ENCODE measurements around the gene MSS51.

The MSS51 gene

DNA sequence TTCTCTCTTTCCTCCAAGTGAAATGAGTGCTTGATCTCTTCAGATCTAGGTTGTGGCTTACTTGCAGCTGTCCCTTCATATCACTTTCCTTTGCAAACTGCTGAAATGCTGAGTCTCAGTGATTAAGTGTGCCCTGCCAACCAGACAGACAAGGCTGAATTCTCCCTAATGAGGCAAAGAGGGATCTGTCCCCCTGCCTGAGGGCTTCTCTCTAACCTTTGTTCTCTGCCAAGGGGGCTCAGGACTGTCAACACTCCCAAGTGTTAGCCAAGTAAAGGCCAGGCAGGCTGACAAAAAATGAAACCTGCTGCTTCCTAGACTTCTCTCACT is at the start of gene MSS51:
Gene MSS51, minus strand, starts transcription at position 24 of the 330 bp plus-strand sequence. CDS start 5,277 bp downstream, outside the sequence.
- no peak for DNase-seq

DNA sequence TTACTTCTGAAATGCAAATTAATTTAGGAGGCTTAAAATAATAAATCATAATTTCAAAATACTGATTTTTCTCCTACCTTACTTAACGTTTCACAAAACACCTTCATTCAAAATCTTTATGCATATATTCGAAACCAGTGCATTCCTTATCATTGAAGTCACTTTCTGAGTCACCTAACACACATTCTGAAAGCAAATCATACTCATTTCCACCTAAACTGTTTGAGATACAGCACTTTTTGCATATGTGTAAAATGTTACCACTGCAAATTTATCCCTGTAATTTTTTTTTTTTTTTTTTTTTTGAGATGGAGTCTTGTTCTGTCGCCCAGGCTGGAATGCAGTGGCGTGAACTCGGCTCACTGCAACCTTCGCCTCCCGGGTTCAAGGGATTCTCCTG is 46.8 kb upstream of the MSS51 start:
- no peak for DNase-seq

DNA sequence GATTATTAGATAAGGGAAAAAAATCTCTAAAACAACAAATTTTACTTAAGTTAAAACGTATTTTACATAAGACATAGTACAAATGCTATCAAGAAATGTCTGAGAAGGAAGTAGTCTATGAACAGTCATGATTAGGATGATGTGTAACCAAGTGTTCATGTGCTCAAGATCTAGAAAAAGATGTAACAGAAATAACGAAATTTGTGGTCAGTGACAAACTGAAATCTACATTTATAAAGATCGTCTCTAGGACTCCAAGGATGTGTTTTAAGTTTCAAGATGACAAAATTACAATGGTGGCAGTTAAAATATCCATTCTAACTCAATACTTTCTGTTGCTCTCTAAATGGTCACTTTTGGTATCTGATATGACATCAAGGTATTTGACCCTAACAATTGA is 45.3 kb upstream of the MSS51 start:
- DNase-seq, result no peak

DNA sequence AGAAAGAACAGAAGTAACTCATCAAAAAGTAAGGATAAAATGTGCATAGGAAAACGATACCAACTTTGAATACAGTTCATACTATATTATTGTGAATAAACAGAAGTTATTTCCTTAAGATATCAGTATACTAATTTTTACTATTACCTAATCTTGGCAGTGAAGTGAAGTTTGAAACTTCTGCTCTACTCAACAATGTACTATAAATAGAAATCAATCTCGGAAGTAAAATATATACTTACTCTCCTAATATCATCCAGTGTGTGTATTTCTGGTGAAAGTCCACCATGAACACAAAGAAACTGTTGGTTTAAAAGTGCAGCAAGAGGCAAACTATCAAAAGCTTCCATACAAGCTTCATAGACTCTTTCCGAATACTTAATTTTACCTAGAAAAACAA is 37.9 kb upstream of the MSS51 start:
- no peak for DNase-seq

DNA sequence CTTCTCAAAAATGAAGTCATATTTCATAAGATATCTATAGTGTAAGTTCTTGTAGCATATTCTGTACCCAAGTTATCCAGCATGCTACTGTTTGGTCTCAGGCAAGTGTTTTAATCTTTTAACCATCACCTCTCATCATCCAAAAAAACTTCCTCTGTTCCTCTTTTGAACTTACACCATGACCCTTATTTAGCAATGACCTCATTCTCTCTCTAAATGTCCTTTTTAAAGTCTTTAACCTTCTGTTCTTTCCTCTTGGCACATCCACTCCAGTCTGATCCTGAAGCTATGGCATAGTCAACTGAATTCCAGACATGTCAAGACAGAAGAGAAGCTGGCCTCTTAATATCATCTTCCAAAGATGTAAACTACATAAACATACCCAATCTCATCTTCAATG is 36.2 kb upstream of the MSS51 start:
- DNase-seq, result no peak

DNA sequence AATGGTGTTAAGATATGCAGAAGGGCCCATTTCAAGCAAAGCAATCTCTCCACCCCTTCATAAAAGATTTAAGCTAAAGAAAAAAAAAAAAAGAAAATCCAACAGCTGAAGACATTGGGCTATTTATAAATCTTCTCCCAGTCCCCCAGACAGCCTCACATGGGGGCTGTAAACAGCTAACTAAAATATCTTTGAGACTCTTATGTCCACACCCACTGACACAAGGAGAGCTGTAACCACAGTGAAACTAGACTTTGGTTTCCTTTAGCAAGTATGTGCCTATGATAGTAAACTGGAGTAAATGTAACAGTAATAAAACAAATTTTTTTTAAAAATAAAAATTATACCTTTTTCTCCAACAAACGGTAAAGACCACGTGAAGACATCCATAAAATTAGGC is 33.8 kb upstream of the MSS51 start:
- DNase-seq, result no peak

DNA sequence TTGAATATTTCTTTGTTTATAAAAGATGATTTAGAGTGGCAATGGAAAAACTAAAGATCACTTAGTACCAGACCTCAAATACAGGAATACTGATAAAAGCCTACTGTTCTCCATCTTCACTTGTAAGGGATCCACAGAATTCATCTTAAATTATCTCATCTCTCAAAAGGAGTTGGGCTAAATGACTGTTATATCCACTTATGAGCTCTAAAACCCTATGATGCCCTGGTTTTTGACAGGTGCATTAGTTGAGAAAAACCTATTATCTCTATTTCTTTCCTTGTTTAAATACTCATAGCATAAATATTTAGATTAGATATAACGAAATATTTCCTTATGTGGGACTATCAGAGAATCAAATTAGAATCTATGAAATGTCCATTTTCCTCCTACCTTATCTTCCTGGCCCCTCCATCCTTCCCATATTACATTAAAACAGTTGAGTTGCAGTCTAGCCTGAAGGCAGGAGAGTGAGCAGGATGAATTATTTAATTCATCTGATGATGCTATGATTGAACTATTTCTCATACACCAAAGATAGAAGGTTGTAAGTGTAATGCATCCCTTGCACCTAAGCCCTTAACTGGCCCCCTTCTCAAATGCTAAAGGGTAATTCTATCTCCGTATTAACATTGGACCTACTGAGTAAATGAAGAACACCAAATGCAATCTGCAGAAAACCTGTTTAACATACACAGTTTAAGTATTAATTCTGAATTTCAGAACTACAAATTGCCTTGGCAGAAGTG is 32.8 kb upstream of the MSS51 start:
- DNase-seq, result no peak

DNA sequence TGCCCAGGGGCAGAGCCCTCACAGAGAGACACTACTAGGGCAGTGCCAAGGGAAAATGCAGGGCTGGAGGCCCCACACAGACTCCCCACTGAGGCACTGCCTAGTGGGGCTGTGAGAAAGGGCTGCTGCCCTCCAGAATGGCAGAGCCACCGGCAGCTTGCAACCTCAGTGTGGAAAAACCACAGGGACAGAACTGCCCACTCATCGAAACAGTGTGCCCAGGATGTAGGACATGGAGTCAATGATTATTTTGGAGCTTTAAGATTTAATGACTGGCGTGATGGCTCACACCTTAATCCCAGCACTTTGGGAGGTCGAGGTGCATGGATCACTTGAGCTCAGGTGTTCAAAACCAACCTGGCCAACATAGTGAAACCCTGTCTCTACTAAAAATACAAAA is 27.5 kb upstream of the MSS51 start:
- no peak for DNase-seq

DNA sequence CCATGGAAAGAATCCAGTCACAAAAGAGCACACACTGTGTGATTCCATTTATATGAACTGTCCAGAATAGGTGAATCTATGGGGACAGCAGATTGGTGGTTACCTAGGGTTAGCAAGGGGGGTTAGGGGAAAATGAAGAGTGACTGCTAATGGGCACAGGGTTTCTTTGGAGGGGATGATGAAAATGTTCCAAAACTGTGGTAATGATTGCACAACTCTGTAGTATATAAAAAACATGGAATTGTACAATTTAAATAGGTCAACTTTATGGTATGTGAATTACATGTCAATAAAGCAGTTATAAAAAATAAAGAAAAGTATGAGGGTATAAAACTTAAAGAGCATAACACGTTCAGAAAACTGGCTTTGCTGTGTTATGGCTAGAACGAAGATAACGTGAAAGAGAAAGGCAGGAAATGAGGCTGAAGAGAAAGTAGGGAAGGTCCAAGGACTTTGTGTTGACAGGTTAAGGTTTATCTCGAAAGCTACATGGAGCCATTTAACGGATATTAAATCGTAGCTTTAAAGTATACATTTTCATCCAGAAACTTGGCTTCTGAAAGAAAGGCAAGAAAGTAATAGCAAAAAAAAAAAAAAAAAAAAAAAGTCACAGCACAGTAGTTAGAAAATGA is 26.4 kb upstream of the MSS51 start:
- DNase-seq, result no peak

DNA sequence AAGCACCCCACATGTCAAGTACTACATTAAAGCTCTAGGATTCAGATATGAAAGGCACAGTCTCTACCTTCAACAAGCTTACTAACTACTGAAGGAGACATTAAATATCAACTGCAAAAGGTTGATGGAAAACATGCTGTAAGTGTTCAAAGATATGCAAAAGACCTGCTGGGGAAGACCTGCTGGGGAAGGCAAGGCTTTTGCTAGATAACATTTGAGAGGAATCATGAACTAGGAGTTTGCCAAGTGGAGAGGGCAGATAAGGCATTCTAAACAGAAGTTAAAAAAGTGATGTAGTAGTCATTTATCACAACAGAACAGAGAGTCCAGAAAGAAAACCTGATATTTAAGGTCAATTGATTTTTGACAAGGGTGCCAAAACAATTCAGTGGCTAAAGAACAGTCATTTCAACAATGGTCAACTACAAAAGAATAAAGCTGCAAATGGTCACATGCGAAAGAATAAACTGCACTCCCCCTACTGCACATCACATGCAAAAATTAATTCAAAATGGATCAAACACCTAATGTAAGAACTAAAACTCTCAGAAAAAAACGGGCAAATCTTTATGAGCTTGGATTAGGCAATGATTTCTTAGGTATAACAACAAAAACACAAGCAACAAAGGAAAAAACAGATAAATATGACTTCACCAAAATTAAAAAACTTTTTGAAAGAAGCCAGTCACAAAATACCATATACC is 23.0 kb upstream of the MSS51 start:
- no peak for DNase-seq

DNA sequence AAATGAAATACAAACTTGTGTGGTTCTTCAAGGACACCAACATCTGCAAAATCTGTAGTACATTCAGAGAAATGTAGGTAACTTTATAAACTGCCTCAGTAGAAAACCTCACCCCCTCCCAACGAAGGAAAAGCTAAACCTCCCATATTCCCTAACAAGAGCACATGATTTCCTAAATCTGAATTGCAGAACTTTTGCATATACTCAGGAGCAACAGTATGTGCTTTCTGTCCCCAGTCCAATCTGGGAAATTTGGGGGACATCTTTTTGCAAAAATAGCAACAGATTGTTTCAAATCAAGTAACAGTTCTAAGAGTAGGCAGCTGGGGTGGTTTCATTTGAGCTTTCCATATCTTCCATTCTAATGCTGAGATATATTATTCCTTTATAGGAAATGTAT is 15.8 kb upstream of the MSS51 start:
- no peak for DNase-seq

DNA sequence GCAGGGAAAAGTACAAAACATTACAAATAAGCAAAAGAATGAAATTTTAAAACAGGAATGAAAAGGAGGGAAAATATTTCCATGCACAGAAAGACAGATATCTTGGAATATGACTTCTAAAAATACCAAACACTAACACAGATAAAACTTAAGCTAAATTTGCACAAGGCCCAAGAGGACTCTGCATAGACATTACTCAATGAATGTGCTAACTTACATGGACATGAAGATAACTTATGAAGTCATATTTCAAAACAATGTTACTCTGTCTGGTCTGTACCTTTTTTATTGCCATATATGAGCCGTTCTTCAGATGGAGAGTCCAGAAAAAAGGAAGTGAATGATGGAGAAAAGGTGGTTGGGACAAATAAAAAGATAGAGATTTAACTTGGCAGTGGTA is 15.0 kb upstream of the MSS51 start:
- no peak for DNase-seq

DNA sequence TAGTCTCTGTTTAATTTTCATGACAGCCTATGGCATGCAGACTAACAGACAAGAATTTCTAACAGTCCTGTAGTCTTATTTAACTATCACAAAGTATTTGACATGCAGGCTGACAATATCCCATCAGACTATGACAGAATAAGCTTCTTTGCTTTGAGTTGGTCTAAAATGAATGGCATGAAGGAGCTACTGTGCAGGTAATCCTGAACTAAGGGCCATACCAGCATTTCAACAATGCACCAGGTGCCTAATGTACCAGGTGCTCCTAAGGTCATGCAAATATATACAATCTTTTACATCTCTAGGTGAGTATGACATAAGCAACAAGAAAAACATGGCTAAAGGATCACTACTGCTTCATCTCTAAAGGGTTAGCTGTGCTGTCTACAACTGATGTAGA is 13.6 kb upstream of the MSS51 start:
- no peak for DNase-seq

DNA sequence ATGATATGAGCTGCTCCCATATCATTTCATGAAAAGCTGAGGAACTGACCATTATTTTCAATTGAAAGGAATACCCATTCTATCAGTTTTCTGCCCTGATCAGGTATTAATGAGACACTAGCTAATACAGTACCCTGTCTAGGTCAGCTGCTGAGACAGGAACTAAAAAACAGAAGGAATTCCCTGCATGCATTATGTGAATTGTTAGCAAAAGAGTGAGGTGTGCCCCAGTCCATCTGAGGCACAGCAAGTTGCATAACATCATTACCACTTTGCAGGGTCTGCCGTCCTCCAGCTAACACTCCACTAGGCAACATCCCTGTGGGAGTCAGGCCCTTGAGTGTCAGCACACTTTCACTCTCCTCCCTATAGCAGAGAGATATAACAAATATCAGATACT is 11.1 kb upstream of the MSS51 start:
- no peak for DNase-seq

DNA sequence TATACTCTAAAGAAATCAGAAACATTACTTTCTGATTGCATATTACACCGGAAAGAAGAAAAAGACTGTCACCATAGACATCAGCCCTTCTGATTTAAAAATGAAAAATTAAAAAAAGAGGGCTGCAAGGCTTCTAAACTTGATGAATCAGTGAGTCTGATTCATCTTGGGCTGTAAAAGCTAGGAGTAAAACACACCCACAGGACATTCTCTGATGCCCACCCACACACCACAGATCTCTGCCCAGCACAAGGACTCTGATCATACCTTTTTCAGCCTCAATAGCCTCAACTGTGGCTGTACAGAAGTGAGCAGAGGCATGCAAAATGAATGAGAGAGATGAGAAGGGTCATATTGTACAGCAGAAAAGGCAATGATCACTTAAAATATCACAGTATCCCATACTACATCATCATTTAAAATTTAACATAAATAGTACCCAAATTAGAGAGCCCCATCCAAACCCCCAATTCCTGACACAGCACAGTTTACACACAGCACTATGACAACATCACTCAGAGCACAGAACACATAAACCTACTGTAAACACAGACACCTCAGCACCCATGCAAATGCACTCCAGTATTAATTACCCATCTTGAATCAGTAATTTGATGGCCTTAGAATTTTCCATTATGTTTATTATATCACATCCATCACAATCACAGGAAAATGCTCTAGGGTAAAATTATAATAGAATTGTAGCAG is 6.4 kb upstream of the MSS51 start:
- no peak for DNase-seq

DNA sequence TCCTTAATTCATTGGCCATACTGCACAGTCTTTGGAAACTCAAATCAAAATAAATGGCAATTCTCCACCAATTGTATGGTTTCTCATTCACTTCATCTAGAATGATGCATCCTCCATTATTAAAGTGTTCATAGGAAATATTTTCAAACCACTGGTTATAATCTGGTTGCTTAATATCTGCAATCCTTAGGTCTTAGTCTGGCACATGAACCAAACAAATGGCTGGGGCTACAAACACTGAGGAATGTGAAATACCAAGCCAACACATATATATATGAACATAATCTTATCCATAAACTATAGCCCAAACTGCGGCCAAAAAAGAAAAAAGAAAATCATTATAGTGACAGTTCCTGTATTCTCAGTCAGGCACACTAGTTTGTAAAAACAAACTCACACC is 5.7 kb upstream of the MSS51 start:
- DNase-seq, result no peak

DNA sequence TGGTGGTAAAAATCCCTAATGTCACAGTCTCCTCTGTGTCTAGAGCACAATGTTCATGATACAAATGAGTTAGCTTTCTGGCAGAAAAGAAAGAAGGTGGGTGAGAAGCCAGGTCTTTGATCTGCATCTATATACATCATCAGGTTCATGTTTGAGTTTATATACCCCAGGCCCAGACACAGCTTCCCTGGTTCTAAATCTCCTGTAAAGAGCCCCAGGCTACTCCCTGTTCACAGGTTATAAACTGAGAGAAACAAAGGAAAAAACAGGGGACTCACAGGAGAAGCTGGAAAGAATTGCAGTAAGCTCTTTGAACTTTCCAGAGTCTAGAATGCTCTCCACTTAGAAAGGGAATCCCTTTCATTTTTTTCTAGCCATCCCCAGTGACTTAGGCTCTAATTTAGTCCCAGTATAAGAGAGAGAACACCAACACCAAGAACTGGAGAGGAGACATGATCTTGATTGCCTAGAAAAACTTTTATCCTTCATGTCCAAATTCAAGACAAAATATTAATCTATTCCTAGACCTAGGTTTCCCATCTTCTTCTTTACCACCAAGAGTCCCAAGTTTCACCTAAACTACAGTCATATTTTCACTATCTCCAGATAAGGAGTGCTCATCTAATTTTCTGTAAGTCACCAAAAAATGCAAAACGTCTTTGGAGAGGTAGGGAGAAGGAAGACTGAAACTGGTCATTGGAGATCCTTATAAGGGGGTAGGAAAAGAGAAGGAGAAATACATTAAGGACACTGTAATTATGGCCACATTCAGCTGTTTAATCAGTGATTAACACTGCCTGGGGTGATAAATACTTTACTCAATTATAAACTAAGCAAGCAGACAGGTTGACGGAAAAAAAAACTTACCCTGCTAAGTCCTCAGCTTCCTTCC is 469 bp downstream of the MSS51 start:
- DNase-seq, result no peak

DNA sequence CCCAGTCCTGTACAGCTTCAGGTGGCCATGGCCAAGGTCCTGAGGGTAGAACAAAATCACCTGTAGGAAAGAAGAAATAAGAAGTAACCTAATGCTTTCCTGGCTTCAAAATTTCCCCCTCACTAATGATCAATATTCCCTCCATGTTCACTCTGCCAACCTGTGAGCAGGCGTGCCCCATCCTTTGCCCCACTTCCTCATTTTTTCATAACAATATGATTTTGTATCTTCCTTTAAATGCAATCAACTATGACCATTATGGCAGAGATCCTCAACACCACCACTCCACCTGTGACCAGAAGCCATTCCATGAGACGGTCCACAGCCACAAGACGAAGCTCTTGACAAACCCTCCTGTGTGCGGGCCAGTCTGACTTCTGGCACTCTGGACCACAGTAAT is 7.0 kb downstream of the MSS51 start:
- no peak for DNase-seq

DNA sequence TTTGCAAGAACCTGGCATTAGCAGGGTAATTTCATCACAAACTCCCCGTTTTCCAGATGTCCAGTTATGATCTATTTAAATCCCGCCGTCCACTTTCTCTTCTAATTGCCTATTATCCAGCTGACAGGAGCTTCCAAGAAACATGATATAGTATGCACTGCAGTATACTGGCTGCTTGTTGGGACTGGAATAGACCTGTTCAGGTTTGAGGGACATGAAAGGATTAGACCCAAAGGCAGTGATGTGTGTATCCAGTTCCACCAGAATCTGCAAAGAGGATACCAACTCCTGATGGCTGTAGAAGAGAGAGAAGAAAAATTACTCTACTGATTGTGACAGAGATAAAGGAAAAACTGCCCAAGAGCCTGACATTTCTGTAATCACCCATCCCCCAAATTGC is 8.9 kb downstream of the MSS51 start:
- no peak for DNase-seq

DNA sequence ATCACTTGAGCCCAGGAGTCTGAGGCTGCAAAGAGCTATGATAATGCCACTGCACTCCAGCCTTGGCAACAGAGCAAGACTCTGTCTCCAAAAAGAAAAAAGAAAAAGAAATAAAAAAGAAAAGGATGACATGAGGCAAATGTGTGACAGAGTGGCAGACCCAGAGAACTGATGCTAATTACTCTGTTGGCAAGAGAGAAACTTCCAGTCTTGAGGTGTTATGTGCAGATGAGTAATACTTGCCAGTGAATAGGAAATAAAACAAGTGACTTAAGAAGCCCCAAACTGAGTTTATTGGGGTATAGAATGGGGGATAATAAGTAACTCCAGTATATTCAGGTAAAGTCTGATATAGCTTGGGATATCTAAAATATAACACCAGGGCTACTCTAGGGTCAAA is 10.1 kb downstream of the MSS51 start:
- no peak for DNase-seq

DNA sequence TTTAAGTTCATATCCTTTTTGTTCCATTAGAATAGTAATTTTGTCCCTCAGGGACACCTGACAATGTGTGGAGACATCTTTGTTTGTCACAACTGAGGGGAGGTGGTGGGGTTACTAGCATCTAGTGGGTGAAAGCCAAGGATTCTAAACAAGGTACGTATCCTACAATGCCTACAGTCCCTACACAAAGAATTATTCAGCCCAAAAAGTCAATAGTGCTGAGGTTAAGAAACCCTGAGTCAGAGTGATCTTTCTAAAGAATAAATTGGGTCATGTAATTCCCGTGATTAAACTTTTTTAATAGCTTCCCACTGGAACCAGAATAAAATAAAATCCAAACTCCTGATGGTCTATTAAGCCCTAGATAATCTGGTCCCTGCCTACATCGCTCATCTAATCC is 16.8 kb downstream of the MSS51 start:
- no peak for DNase-seq

DNA sequence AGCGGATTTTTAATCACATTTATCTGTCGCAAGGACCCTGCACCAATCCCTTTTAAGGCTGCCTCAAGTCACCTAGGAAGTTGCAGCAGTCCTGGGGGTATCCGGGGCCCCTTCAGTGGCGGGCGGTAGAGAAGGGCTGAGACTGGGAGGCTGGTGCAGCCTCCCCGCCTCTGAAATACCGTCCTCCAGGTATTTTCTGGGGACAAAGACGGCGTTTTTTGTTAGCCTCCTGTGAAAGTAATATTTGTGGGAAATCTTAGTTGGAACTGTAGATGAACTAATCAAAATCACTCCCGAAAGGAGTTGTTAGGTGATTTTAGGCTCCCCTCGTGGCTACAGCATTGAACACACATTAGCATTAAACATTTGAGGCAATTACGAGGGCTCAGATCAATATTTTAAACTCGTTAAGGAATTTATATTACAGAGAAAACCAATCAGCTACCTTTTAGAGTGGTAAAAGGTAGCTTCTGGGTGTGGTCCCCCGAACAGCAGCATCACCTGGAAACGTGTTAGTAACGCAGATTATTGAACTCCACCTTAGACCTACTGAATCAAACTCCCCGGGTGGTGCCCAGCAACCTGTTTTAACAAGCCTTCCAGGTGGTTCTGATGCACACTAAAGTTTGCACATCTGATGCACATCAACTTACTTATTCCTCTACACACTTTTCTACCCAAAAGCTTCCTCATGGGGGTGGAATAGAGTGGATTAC is 19.0 kb downstream of the MSS51 start:
- no peak for DNase-seq

All from GOT3 (cell line).